Body of pancreas (tissue), 4 donors: Measurements from ENCODE around the gene PLCH1. TPM values are rescaled to one million over a fixed set of nuclear protein-coding genes. Genes with fewer than 3 reads are reported as not detected.
"Not testable (repeated sequence)": the region's sequence is repeated elsewhere in the genome, so short reads cannot be mapped to it uniquely, and the experiment has no call there.

Source experiments
- ATAC-seq: fragments of 150-250 bp; one replicate; pipeline ENCODE4 v1.9.1; 2016
- DNase-seq, 4 donors: peaks; one replicate each; pipeline ENCODE4 v3.0.0-alpha.2; 2019
- H3K27ac ChIP-seq, 4 donors: fragments of 200-600 bp; sonication (generic); 1 replicate in 3 of 4; 2 replicates in 1 of 4; pipeline versions ENCODE4 v1.5.1 to v1.6.1; 2016 to 2019; ENCODE audit warnings: mild to moderate bottlenecking in 1 of 4, mixed read lengths in 1 of 4, moderate library complexity in 1 of 4
- H3K27me3 ChIP-seq, 2 donors: fragments of 200-600 bp; sonication (generic); one replicate each; pipeline ENCODE4 v1.6.0; 2016; ENCODE audit warnings: mild to moderate bottlenecking in 1 of 2
- H3K36me3 ChIP-seq, 2 donors: fragments of 200-600 bp; sonication (generic); replicated peaks in 1 of 2; 2 replicates each; pipeline ENCODE4 v1.5.1; 2016; ENCODE audit warnings: low read depth in 2 of 2; ENCODE audit not compliant: insufficient read depth in 1 of 2
- H3K4me1 ChIP-seq: fragments of 200-600 bp; sonication (generic); one replicate; pipeline ENCODE4 v1.6.0; 2016
- H3K4me3 ChIP-seq, 2 donors: fragments of 200-600 bp; sonication (generic); 1 replicate in 1 of 2; 2 replicates in 1 of 2; pipeline ENCODE4 v1.5.1; 2016 to 2019
- H3K9me3 ChIP-seq, 3 donors: fragments of 200-600 bp; sonication (generic); 1 replicate in 2 of 3; 2 replicates in 1 of 3; pipeline ENCODE4 v1.5.1; 2016
- POLR2A ChIP-seq, 3 donors: fragments of 450-650 bp; IDR thresholded peaks; one replicate each; pipeline ENCODE4 v1.6.1; 2016; ENCODE audit warnings: antibody characterized with exemption in 3 of 3, mild to moderate bottlenecking in 2 of 3
- WGBS, 2 donors: methylation state at CpG; one replicate each; pipeline ENCODE4 v1.1.5; 2017; 5-methylcytosine and 5-hydroxymethylcytosine counted together
- intact Hi-C: fragments of 100-400 bp; cut with DNase I; formaldehyde crosslinking; loops from one replicate; pipeline ENCODE4 v1.15.1; 2023
- total RNA-seq, 2 donors: library from RNA; depleted of rRNA; stranded (reverse); fragments of >200 nt; gene quantifications; one replicate each; pipeline ENCODE4 v1.1.0, GENCODE V29; 2016
- TF ChIP-seq, protein P1 (sequence below), 7 experiments: fragments of 450-650 bp in 4 of 7; fragments of 200-600 bp in 3 of 7; sonication (generic) in 3 of 7; IDR thresholded peaks; one replicate each; pipeline ENCODE4 v1.5.1; 2016 to 2019; ENCODE audit warnings: antibody characterized with exemption in 7 of 7

PLCH1 gene
- total RNA-seq, 2 donors from 2014 or later, result 3.0 to 5.2 TPM

- TF ChIP-seq, protein P1, sequence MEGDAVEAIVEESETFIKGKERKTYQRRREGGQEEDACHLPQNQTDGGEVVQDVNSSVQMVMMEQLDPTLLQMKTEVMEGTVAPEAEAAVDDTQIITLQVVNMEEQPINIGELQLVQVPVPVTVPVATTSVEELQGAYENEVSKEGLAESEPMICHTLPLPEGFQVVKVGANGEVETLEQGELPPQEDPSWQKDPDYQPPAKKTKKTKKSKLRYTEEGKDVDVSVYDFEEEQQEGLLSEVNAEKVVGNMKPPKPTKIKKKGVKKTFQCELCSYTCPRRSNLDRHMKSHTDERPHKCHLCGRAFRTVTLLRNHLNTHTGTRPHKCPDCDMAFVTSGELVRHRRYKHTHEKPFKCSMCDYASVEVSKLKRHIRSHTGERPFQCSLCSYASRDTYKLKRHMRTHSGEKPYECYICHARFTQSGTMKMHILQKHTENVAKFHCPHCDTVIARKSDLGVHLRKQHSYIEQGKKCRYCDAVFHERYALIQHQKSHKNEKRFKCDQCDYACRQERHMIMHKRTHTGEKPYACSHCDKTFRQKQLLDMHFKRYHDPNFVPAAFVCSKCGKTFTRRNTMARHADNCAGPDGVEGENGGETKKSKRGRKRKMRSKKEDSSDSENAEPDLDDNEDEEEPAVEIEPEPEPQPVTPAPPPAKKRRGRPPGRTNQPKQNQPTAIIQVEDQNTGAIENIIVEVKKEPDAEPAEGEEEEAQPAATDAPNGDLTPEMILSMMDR (IDR thresholded peaks at IDR 0.05), result no peak
- TF ChIP-seq POLR2A (IDR thresholded peaks at IDR 0.05), result no peak
- Histone ChIP-seq H3K27ac (no peak overlapping the region), H3K9me3 (no peaks in the 10 kb centered on the region), H3K27me3 (no peaks in the 10 kb centered on the region), H3K4me3 (no peak overlapping the region), H3K4me1 (no peaks in the 10 kb centered on the region), H3K36me3 (no peaks in the 10 kb centered on the region)
- ATAC-seq (no peak), DNase-seq (no peak)
- WGBS, 2 donors, result 80 to 84% methylated on average over 4 of the region's 4 CpGs
- intact Hi-C loops, result no loop called here
Observed at GRCh38 chr3:155643581-155644165, 101.2 kb downstream of the PLCH1 start.

DNA sequence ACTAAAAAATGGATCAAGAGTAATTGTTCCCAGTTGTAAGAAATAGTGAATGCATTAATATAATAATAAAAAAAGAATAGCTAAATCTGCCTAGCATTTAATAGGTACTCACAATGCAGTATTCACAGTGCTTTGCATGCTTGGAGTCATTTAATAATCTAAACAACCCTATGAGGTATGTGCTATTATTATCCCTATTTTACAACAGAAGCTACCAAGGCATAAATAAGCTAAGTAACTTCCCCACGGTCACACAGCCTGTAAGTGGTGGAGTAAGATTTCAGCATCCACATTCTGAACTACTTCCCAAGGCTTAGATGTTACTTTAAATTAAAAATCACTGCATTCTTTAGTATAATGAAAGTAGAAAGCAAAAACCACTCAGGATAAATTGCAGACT, 102.9 kb downstream of the PLCH1 start:
- no peaks in the 10 kb centered on the region for H3K9me3 ChIP-seq
- no peak overlapping the region for H3K4me3 ChIP-seq
- H3K4me1 ChIP-seq, result no peaks in the 10 kb centered on the region
- no peak overlapping the region for H3K27ac ChIP-seq
- intact Hi-C loops, result no loop called here
- H3K27me3 ChIP-seq, result no peaks in the 10 kb centered on the region
- DNase-seq (no peak), ATAC-seq (no peak)
- WGBS, 2 donors, result 85 to 92% methylated on average over 1 of the region's 1 CpG
- H3K36me3 ChIP-seq, result no peaks in the 10 kb centered on the region
- no peak for TF ChIP-seq POLR2A (IDR thresholded peaks at IDR 0.05)
- TF ChIP-seq, protein P1 (IDR thresholded peaks at IDR 0.05), result no peak

DNA sequence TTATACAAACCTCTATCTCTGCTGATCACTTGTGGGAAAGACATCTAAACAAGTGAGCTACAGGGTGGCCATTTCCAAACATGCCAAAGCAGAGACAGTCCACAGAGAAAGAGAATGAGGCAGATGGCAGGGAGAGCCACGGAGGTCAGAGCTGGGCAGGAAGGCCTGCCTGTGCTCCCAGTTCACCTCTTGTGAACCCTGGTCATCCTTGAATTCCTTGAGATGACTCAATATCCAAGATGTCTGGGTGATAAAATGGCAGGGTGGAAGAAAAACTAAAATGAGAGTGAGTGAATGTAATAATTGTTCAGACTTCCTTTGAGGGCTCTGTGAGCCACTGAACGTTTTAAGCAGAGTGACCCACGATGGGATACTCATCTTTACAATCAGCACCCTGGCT, 104.8 kb downstream of the PLCH1 start:
- Histone ChIP-seq H3K27ac (no peak overlapping the region), H3K36me3 (no peaks in the 10 kb centered on the region), H3K4me1 (no peaks in the 10 kb centered on the region), H3K9me3 (no peaks in the 10 kb centered on the region), H3K4me3 (no peak overlapping the region), H3K27me3 (no peaks in the 10 kb centered on the region)
- WGBS, 2 donors, result 78 to 86% methylated on average over 3 of the region's 3 CpGs
- intact Hi-C loops, result no loop called here
- DNase-seq, result no peak
- no peak for TF ChIP-seq POLR2A (IDR thresholded peaks at IDR 0.05)
- TF ChIP-seq, protein P1 (IDR thresholded peaks at IDR 0.05), result no peak
- ATAC-seq, result no peak

GRCh38 chr3:155639462-155640055, 105.3 kb downstream of the PLCH1 start:
- intact Hi-C loops, result no loop called here
- no peaks in the 10 kb centered on the region for H3K9me3 ChIP-seq
- H3K36me3 ChIP-seq, result no peaks in the 10 kb centered on the region
- H3K4me3 ChIP-seq, result no peak overlapping the region
- 83 to 91% methylated on average over 4 of the region's 4 CpGs for WGBS, 2 donors
- H3K27ac ChIP-seq, result no peak overlapping the region
- DNase-seq (no peak), ATAC-seq (no peak)
- TF ChIP-seq, protein P1 (IDR thresholded peaks at IDR 0.05), result no peak
- TF ChIP-seq POLR2A (IDR thresholded peaks at IDR 0.05), result no peak
- no peaks in the 10 kb centered on the region for H3K4me1 ChIP-seq
- no peaks in the 10 kb centered on the region for H3K27me3 ChIP-seq

- H3K36me3 ChIP-seq, H3K4me3 ChIP-seq, H3K27me3 ChIP-seq, ATAC-seq, H3K4me1 ChIP-seq, DNase-seq, H3K9me3 ChIP-seq, H3K27ac ChIP-seq, intact Hi-C loops: not testable (repeated sequence)
Observed at GRCh38 chr3:155638461-155638860, 106.4 kb downstream of the PLCH1 start.
